NCI-H460 (cell line): ENCODE results near the gene CCDC184. TPM values are rescaled to one million over a fixed set of nuclear protein-coding genes. Genes with fewer than 3 reads are reported as not detected.
"Not testable (repeated sequence)": the region's sequence is repeated elsewhere in the genome, so short reads cannot be mapped to it uniquely, and the experiment has no call there.

Experiments
- DNase-seq: peaks from one replicate; pipeline ENCODE4 v3.0.0-alpha.2; 2016; ENCODE audit warnings: low read depth; ENCODE audit errors: extremely low read depth
- polyA plus RNA-seq: library from polyadenylated mRNA; depleted of rRNA; stranded (reverse); fragments of >200 nt; gene quantifications from 2 replicates; pipeline ENCODE4 v1.2.3, GENCODE V29; 2014; cell fraction: nucleus; rRNA removed
- total RNA-seq: library from RNA; depleted of rRNA; stranded (reverse); fragments of >200 nt; shearing (Covaris generic); gene quantifications from 2 replicates; pipeline ENCODE4 v1.2.3, GENCODE V29; 2014; rRNA removed

CCDC184 gene
- 0.45 and 1.1 TPM in 2 replicates for total RNA-seq
- polyA plus RNA-seq: not detected in 2 replicates

- DNase-seq: peak; percentile 73
Measured at GRCh38 chr12:48183091-48183875, at the start of gene CCDC184. CCDC184 (plus strand) TSS chr12:48183644; CDS start chr12:48184123, 479 bp downstream.

DNA sequence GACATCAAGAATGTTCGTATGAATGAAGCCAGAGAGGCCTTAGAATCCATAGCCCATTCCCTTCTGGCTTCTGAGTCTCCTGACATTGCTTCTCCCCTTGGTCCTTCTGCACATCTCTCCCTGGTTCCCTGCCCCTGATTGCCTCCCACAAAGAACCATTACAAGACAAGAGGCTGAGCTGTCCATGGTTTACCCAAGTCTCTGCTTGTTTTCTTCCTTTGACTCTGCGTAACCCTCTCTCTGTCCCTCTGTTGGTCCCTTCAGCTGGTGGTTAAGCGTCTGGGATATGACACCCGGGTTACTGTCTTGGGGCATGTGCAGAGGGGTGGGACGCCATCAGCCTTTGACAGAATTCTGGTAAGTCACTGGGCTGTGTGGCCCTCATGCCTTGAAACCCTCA, 48.4 kb upstream of the CCDC184 start:
- no peak for DNase-seq

DNA sequence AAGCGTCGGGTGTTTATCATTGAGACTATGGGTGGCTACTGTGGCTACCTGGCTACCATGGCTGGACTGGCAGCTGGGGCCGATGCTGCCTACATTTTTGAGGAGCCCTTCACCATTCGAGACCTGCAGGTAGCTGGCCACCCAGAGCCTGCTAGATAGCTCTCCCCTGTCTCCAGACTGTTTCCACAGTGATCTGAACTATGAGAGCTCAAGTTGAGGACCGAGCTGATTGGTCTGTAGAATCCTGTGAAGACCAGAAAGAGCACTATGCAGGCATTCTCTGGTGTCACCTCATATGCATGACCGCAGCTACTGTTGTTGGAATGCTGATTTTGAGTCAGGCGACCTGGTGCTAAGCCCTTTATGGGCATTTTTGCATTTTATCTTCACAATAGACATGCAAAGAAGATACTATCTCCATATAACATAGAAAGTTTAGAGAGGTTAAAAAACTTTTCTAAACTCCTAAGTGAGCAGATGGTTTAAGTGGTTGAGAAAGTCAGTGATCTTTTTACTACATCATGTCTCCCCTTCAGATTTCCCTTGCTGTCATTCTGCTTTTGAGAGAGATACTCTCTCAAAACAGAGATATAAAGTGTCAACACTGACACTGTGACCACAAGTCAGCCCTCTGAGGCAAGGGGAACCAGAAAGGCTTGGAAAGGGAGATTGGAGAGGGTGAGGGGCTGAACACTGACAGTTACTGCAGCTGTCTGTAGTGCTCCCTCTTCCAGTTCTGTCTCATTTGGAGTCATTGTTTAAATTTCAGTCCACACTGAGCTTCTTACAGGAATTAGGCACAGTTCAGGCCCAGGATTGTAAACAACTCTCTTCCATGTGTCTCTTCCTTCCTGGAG, 40.4 kb upstream of the CCDC184 start:
- DNase-seq: no peak

DNA sequence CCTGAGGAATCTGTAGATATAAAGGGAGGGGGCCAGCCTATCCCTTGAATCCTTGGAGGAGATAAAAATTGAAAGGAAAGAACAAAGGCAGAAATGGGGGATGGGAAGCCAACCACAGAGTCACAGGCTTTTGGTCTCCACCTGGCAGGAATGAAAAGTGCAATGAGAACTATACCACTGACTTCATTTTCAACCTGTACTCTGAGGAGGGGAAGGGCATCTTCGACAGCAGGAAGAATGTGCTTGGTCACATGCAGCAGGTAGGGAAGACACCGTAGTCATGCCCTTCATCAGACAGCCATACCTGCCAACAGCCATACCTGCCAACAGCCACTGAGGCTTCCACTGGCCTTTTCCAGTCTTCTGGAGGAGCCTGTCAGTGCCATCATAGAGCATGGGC, 39.5 kb upstream of the CCDC184 start:
- DNase-seq: no peak

GRCh38 chr12:48145981-48146380, 37.5 kb upstream of the CCDC184 start:
- DNase-seq: no peak

- DNase-seq: no peak
Measured at GRCh38 chr12:48151103-48151771, 32.2 kb upstream of the CCDC184 start.

DNA sequence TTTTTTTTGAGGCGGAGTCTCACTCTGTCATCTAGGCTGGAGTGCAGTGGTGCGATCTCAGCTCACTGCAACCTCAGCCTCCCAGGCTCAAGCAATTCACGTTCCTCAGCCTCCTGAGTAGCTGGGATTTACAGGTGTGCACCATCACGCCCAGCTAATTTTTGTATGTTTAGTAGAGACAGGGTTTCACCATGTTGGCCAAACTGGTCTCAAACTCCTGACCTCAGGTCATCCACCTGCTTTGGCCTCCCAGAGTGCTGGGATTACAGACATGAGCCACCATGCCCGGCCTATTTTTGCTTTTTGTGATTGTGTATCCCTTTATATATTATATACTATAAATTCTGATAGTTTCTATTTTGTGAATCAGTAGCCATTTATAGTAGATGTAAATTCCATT, 27.7 kb upstream of the CCDC184 start:
- DNase-seq: not testable (repeated sequence)

- DNase-seq: no peak
Measured at GRCh38 chr12:48156652-48157017, 26.8 kb upstream of the CCDC184 start.

DNA sequence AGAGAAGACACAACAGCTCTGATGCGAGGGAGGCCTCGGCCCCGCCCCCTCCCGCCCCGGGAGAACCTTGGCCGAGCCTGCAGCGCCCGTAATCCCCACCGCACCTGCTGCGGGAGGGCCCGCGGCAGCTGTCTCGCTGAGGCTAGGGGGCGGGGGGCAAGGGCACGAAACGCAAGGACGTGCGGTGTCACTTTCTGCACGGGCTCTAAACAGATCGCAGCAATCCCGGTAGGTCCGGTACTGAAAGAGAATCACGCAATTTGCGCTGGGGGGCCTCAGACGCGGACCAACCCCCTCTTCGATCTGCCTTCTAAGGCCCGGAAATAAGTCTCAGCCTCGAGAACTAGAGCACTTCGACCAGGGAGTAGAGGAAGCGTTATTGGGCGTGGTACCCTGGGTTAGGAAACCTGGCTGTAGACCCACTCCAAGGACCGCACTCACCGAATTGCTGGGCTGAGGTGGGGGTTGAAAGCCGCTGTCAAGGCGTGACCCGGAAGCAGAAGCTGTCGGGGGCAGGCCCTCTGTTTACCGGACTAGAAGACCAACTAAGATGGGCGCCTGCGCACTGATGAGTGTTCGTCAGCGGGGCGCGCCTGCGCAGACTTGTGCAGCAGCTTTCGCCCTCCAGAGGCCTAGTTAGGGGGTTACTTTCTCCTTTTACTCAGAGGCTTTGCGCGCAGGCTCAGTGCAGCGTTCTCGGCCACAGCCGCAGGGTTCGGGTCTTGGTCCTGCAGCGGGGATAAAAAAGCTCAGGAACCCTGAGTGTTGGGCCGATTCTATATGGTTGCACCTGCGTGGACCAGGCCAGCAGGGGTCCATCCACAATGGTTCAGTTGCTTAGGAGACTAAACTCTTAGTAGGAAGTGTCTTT, 26.2 kb upstream of the CCDC184 start, which contains the start of gene ASB8:
TSS of gene ASB8 (minus strand) at position 498 of the 871 bp plus-strand sequence. CDS start 4,019 bp downstream, outside the sequence.
- DNase-seq: peak; percentile 98

GRCh38 chr12:48157889-48158370, 25.5 kb upstream of the CCDC184 start:
- DNase-seq: no peak

- no peak for DNase-seq
Measured at GRCh38 chr12:48160046-48160445, 23.4 kb upstream of the CCDC184 start.

DNA sequence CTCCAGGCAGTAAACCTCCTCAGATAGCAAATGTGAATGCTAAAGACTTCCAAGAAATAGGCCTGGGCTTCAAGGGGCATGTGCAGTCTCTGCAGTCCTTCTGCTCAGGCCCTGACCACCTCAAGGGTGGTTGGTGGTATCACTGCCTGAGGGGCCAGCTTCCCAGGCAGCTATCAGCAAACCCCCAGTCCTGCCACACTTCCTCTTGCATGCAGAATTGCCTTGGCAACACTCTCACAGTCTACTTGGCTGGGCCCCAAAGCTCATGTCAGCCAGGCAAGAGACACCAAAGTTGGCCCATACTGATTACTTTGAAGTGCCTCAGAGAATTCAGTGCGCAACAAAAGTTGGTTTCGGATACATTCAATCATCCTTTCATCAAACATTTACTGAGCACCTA, 22.6 kb upstream of the CCDC184 start:
- no peak for DNase-seq

GRCh38 chr12:48163150-48163747, 20.2 kb upstream of the CCDC184 start:
- DNase-seq: no peak

DNA sequence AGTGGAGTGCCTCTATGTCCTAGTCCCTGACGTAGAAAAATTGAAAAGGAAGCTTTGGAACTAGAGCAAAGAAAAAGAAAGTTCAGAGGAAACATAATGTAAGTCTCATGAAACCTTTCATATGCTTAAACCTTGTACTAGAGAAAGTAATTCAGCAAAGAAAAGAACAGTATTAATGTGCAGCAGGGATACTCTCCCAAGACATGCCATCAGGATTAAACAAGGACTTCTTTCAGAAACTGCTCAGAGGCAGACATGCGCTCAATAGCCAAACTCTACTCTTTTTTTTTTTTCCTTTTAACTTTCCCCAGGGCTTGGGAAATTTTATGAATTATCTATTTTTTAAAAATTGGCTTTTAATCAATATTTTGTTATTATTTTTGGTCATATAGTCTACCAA, 19.0 kb upstream of the CCDC184 start:
- DNase-seq: no peak

GRCh38 chr12:48165089-48165981, 18.1 kb upstream of the CCDC184 start:
- peak; percentile 54 for DNase-seq

DNA sequence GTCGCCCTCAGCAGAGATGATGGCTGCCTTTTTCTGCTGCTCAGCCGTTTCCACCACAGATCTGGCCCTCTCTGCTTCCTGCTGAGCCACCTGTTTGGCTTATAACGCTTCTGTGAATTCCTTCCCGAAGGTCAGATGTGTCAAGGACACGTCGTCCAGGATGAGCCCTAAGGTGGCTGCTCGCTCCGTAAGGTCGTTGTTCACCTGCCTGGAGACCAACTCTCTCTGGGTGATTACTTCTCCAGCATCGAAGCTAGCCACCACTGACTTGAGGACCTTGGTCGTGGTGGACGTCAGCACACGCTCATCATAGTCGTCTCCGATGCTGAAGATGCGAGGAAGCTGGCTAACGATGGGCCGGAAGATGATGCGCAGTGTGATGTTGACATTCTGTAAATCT, 14.4 kb upstream of the CCDC184 start:
- no peak for DNase-seq

DNA sequence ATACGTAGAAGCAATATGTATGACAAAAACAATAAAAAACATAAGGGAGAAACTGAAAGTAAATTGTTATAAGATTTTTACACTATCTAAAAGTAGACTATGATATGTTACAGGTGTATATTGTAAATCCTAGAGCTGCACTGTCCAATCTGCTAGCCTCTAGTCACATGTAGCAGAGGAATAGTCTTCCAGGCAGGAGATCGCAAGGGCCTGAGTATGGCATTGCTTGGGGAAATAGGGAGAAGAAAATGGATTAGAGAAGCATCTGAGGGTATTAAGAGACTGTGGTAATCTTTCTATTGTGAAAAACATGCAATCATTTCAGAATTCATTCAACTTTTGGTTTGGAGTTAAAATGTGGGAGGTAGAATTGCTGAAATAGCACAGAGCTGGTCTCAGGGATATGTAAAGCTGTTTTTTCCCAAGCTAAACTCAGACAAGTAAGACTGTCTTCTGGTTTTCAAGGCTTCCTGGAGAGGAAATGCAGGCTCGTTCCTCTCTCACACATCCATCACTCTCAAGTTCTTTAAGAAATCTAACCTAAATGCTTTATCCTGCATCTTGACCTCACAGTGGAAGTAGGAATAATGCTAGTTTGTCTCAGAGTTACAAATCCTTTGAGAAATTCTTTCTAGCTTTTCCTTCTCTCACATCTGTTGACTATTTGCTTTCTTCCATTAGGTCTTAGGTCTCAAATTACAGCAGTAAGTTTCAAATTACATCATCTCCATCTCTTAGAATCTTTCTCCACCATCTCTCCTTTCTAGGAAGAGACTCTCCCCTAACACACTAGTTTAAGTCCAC, 7.6 kb upstream of the CCDC184 start:
- no peak for DNase-seq

- DNase-seq: no peak
Measured at GRCh38 chr12:48176417-48176751, 7.1 kb upstream of the CCDC184 start.
